NCI-H524 (cell line): ENCODE data around the gene PDCD11.

Source experiments
- DNase-seq, 2 experiments: peaks; one replicate each; lab custom pipeline; 2025; lab: John Stamatoyannopoulos, UW

PDCD11 gene

GRCh38 chr10:103450201-103450695 is 53.8 kb downstream of the PDCD11 start:
- no peak for DNase-seq

- no peak for DNase-seq
Measured at GRCh38 chr10:103451091-103451813, 54.8 kb downstream of the PDCD11 start.

GRCh38 chr10:103451831-103452505 is 55.5 kb downstream of the PDCD11 start, which contains the start of gene CALHM2:
TSS of gene CALHM2 (minus strand) at chr10:103452370. CDS start at chr10:103449941, 2,429 bp downstream.
- peak in 1 of 2 experiments; percentile 14 for DNase-seq

- no peak for DNase-seq
Measured at GRCh38 chr10:103452506-103453230, 56.2 kb downstream of the PDCD11 start.

- no peak for DNase-seq
Measured at GRCh38 chr10:103454026-103454425, 57.6 kb downstream of the PDCD11 start.

GRCh38 chr10:103455235-103455634 is 58.8 kb downstream of the PDCD11 start:
- no peak for DNase-seq

- DNase-seq: no peak
Measured at GRCh38 chr10:103456074-103456660, 59.7 kb downstream of the PDCD11 start.

GRCh38 chr10:103457176-103457712 is 60.8 kb downstream of the PDCD11 start:
- no peak for DNase-seq

- no peak for DNase-seq
Measured at GRCh38 chr10:103457896-103458583, 61.6 kb downstream of the PDCD11 start.

GRCh38 chr10:103458720-103459119 is 62.3 kb downstream of the PDCD11 start, which contains the start of gene CALHM1:
TSS of gene CALHM1 (minus strand) at chr10:103458900. CDS start at chr10:103458751, 149 bp downstream.
- DNase-seq: no peak

- DNase-seq: no peak
Measured at GRCh38 chr10:103459615-103460014, 63.2 kb downstream of the PDCD11 start.

- DNase-seq: no peak
Measured at GRCh38 chr10:103463499-103463898, 67.1 kb downstream of the PDCD11 start.

GRCh38 chr10:103465411-103466179 is 69.2 kb downstream of the PDCD11 start:
- DNase-seq: no peak

- DNase-seq: no peak
Measured at GRCh38 chr10:103466734-103467133, 70.3 kb downstream of the PDCD11 start.

- DNase-seq: no peak
Measured at GRCh38 chr10:103467406-103467805, 71.0 kb downstream of the PDCD11 start.

GRCh38 chr10:103469201-103469600 is 72.8 kb downstream of the PDCD11 start:
- DNase-seq: no peak

GRCh38 chr10:103470761-103471653 is 74.6 kb downstream of the PDCD11 start:
- DNase-seq: no peak

GRCh38 chr10:103472005-103472404 is 75.6 kb downstream of the PDCD11 start:
- no peak for DNase-seq

GRCh38 chr10:103473261-103473671 is 76.8 kb downstream of the PDCD11 start:
- DNase-seq: no peak
